ENCODE data around the gene SLC17A9.

Gene SLC17A9

DNA sequence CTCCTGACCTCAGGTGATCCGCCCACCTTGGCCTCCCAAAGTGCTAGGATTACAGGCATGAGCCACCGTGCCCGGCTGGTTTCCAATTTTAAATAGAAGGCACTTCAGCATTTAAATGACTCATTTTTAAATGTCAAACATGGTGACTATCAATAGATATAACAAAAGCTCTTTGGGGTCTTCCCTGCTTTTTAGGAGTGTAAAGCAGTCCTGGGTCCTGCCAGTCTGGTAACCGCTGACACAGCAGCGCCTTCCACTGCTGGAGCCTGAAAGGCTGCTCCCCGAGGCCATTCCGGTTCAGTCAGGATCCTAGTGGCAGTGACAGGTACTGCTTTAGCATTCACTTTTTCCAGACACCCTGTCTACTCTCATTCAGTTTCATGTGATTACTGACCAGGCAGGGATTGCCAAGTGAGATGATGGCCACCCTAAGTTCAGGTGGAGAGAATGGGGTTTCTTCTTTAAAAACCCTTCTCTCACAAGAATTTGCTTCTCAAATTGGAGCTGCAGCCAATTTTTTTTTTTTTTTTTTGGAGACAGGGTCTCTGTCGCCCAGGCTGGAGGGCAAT, 31.3 kb upstream of the SLC17A9 start:
- DNase-seq = peak; percentile 45

GRCh38 chr20:62922451-62922921, 30.0 kb upstream of the SLC17A9 start:
- no peak for DNase-seq

DNA sequence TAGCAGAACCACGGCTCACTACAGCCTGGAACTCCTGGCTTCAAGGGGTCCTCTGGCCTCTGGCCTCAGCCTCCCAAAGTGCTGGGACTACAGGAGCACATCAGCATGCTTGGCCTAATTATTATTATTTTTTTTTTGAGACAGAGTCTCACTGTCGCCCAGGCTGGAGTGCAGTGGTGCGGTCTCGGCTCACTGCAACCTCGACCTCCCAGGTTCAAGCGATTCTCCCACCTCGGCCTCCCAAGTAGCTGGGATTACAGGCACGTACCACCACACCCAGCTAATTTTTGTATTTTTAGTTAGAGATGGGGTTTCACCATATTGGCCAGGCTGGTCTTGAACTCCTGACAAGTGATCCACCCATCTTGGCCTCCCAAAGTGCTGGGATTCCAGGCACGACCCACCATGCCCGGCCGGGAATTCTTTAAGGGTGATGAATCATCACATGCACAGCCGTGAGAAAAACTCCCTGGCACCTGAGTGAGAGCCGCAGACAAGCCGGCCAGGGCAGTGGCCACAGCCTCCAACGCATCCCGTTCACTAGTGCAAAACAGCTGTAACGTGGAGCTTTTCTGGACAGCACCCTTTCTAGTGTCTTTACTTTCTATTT, 29.3 kb upstream of the SLC17A9 start:
- peak; percentile 16 for DNase-seq

GRCh38 chr20:62923669-62924441, 28.7 kb upstream of the SLC17A9 start:
- no peak for DNase-seq

DNA sequence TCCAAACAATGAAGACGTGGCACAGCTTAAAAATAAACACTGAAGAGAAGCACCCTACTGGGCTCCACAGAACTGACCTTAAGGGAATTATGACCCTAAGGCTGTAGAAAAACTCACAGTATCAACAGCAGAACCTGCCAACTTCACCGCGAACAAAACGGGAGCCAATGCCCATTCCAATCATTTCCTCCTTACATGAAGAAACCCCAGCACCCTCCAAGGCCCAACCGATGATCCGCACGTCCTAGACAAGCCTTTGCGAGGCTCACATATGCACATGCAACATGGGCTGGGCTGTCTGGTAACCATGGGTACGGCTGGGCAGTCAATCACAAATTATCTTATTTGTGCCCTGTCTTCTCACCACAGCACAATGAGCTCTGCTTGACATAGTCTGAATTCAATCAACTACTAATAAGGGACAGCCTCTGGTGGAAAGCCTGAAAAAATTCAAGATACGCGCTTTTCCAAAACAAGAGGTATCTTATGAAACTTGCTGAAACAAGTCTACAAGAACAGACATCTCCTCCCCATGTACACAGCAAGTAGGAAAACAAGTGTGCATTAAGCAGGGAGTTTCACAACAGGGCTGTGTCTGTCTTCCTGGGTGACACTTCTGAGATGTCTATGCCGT, 27.9 kb upstream of the SLC17A9 start:
- peak; percentile 8 for DNase-seq

DNA sequence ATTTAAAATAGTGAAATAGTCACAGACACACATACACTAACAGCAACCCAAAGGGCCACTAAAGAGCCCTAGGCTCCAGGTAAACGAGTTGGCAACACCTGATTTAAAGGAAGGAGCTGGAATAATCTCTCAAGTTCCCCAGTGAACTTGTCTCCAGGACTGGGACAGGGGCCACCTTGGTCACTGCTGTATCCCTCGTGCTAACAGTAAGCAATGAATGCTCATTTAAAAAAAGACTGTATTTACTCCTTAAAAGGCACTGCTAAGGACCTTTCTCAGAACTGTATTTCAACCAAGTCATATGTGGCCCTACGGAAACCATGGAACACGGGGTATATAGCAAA, 27.5 kb upstream of the SLC17A9 start:
- DNase-seq = peak; percentile 6

DNA sequence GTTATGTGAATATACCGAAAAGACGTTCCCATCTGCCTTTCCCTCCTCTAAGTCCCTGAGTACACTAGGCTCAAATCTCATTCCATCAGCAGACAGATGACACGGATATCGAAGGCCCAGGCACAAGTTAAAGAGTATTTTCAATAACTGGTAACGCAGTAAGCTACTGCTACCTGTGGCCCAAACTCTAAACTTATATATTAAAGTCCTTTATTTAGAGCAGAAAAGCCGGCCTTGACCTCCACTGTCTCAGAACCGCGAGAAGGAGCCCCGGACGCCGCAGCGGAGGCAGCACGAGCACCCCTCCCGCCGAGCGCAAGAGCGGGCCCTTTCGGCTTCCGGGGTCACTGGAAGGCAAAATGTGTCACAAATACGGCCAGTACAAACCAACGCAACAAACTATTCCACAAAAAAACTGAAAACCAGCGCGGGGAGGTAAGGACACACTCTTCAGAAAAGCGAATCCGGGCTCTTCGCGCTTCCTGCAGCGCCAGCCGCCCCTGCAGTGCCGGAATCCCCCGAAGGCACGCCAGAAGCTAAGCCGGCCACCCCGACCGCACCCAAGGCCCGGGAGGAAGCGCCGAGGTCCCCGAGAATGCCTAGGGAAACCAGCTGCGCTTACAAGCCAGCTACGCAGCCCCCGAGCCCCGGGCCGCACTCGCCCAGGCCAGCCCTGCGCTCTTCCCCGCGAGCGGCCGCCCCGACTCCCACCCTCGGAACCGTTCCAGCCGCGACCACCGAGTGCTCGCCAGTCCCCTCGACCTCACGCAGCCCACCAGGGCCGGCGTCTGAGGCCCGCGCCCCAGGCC, 26.9 kb upstream of the SLC17A9 start:
- DNase-seq = peak; percentile 36

GRCh38 chr20:62926229-62927127, 26.0 kb upstream of the SLC17A9 start, which contains the start of gene DIDO1:
DIDO1 (minus strand) TSS chr20:62926505.
- DNase-seq = peak; percentile 91

DNA sequence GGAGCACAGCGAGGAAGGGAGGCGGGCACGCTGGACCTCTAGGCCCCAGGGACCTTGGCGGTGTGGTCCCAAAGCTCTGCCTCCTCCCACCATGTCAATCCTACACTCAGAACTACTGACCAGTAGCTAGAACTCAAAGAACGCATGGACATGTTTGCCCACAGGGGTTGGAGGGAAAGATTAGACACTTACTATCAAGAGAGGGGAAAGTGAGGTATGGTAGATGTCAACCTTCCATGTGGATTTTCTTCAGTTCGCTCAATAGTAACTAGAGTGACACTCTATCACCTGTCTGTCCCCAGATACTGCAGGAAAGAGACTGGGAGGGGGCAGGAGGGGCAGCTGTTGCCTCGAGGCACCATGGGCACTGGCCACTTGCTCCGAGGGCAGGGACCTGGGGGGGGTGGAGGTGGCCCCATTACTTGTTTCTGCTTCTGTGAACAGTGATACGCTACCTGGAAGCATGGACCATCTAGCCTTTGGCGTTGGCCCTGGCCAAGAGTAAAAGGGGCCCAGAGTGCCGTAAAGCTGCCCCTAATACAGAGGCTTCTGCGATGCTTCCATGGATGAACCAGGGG, 25.3 kb upstream of the SLC17A9 start:
- peak; percentile 19 for DNase-seq

GRCh38 chr20:62928246-62928939, 24.1 kb upstream of the SLC17A9 start:
- DNase-seq = peak; percentile 4

GRCh38 chr20:62929051-62929538, 23.4 kb upstream of the SLC17A9 start:
- peak; percentile 85 for DNase-seq

- DNase-seq = no peak
Observed at GRCh38 chr20:62931464-62931863, 21.0 kb upstream of the SLC17A9 start.

GRCh38 chr20:62933966-62934365, 18.5 kb upstream of the SLC17A9 start:
- peak; percentile 7 for DNase-seq

DNA sequence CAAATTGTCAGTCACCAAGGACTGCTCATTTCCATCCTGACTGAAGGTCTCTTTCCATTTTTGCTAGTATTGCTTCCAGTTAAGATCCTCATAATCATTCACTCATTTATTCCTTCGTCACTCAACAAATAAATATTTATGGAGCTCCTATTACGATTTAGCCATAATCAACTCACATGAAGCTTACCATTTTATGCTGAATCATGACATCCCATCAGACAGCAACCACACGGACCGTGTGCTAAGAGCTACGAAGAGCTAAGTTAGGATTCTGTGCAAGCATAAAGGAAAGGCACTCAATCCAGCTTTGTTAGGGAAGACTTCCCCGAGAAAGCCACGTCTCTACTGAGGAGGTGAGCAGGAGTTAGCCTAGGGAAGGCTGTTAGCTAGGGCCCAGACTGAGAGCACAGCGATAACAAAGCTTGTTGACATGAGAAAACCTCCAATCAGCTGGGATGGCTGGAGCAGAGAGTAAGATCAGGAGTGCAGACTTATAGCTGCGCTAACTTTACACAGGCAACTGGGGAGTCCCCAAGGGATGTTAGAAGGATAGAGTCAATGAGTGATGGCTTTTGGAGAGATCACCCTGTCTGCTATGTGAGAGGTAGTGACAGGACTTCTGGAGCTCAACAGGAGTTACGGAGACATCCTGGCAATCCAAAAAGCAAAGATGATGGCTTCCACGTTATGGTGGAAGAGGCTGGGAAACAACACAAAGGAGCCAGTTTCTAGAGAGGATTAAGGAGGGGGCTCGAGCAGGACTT, 17.1 kb upstream of the SLC17A9 start:
- peak; percentile 12 for DNase-seq

- DNase-seq = no peak
Observed at GRCh38 chr20:62935968-62936585, 16.4 kb upstream of the SLC17A9 start.

DNA sequence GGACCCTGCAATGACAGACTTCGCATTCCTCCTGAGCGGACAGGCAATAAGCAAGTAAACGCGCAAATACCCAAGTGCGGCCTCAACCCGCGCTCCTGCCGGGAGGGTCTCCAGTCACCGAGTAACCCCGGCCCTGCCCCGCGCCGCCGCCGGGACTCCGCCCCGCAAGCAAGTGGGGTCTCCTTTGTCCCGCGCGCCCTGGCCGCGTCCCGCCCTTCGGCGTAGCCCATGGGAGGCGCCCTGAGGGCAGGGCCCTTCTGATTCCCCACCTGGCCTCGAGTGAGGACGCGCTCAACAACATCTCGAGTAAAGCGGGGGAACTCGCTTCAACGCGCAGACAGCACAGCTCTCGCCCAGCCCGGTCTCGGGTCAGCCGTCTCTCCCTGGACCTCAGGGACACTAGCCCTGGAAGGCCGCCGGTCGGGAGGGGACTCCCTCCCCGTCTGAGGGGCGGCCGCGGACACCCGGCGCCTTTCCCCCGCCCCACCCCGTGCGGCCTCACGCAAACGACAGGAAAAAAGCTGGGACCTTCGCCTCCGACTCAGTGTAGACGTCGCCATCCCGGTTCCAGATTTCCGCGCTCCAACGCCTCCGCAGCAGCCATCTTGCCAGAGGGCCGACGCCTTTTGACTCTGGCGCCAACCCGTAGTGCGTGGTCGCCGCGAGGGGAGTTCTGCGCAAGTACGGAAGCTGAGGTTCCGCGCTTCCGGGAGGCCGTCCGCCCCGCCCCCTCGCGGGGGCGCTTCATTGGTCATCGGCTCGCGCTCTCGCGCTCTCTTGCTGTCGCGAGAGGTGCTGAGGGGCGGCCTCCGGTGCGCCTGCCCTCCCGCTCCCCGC, 15.0 kb upstream of the SLC17A9 start:
- DNase-seq = peak; percentile 98

DNA sequence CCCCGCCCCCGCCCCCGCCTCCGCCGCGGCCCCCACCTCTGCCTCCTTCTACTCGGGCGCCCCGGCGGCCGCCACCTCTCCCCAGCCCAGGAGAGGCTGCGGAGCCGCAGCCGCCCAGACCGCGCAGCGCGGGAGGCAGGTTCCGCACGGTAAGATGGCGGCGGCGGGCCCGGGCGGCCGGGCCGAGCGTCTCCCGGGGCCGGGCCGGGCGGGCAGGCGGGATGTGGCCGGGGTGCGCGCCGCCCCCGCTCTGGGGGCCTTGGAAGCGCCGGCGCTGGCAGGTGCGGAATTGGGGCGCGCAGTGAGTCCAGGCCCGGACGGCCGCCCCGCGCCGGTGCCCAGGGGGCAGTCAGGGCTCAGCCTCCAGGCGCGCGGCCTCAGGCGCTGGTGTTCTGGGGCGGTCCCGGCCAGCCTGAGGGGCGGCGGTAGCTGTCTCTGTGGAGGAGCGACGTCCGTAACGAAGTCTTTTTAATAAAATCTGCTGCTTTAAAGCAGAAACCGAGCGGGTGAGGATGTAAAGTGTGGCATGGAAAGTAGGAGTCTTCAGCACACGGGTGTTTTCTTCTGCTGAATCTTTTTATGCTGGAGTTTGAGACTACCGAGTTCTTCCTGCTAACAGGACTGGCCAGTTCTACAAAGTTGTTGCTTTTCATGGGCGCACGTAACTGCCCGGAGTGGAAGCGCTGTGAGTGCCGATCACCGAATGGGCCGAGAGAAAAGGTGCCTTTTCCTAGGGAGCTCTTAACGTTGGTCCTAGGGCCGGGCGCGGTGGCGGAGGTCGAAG, 14.2 kb upstream of the SLC17A9 start, which contains the start of gene GID8:
GID8 (plus strand) TSS at position 43 of the 784 bp plus-strand sequence. CDS start 3,356 bp downstream, outside the sequence.
- peak; percentile 63 for DNase-seq

Measured in right hindlimb (tissue), 1 donor.